22Rv1 (cell line): ENCODE data around the gene BOC.

ENCODE experiments used
- H3K27ac ChIP-seq: fragments of 450-650 bp; 2 replicates; pipeline ENCODE4 v1.5.1; 2017
- ZFX ChIP-seq: fragments of 450-650 bp; IDR thresholded peaks from 2 replicates; pipeline ENCODE4 v1.6.1; 2017; ENCODE audit warnings: antibody characterized with exemption, borderline replicate concordance
- TF ChIP-seq, protein P1 (sequence below): fragments of 450-650 bp; IDR thresholded peaks from 2 replicates; pipeline ENCODE4 v1.5.1; 2017; ENCODE audit warnings: mild to moderate bottlenecking

BOC gene

DNA sequence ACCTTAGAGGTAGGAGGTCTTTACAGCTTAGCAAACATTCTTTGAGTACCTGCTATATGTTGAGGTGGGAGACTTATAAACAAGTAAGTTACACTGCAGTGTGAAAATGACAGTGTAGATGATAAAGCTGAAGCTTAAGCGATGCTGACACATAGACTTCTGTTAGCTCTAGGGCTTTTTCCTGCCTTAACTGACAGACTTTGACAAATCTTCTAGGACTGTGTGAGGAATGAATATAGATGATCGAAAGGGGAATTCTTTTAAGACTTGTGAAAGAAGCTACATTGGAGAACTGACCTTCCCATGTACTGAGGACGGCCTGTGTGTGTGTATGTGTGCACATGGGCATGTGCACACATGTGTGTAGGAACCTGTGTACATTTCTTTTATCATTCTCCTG lies 22.7 kb downstream of the BOC start:
- H3K27ac ChIP-seq, result no peak overlapping the region
- TF ChIP-seq ZFX, result no peak
- TF ChIP-seq, protein P1, sequence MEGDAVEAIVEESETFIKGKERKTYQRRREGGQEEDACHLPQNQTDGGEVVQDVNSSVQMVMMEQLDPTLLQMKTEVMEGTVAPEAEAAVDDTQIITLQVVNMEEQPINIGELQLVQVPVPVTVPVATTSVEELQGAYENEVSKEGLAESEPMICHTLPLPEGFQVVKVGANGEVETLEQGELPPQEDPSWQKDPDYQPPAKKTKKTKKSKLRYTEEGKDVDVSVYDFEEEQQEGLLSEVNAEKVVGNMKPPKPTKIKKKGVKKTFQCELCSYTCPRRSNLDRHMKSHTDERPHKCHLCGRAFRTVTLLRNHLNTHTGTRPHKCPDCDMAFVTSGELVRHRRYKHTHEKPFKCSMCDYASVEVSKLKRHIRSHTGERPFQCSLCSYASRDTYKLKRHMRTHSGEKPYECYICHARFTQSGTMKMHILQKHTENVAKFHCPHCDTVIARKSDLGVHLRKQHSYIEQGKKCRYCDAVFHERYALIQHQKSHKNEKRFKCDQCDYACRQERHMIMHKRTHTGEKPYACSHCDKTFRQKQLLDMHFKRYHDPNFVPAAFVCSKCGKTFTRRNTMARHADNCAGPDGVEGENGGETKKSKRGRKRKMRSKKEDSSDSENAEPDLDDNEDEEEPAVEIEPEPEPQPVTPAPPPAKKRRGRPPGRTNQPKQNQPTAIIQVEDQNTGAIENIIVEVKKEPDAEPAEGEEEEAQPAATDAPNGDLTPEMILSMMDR, result no peak

DNA sequence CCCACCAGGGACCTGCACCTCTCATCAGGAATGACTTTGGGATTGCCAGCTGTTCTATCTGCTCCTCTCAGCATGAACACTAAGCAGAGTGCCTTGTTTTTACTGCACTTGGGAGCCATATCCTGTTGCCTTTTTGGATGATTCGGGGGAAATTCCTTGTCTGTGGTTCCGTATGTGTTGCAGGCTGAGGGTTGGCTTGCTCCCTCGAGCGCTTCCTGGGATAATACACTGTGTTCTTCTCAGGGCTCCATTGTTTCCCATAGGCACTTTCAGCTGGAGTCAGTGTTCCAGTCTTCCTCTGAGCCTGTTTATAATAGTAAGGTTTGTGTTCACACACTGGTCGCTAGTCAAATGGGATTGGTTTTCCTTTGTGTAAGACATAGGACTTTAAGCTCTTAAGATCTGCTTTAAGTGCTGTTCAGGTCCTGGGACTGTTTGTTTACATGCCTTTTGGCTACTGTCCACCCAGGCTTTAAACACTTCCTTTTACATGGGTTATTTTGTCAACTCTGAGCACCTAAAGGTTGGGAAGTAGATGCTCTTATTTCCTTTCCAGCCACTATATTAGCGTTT lies 23.4 kb downstream of the BOC start:
- no peak overlapping the region for H3K27ac ChIP-seq
- TF ChIP-seq, protein P1, result no peak
- no peak for TF ChIP-seq ZFX

DNA sequence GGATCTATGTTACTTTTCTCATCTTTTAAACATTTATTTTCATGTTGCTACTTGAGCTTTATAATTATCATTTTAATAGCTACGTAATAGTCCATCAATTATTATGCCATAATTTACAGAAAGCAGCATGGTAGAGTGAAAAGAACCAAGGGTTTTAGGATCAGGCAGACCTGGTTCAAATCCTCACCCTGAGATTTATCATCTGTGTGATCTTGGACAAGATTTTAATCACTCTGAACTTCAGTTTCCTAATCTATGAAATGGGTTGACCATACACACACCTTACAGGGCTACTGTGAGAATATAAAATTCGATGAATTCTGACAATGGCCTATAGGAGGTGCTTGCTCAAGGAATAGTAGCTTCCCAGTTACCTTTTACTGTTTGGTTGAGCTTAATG lies 27.1 kb downstream of the BOC start:
- TF ChIP-seq, protein P1, result no peak
- no peak for TF ChIP-seq ZFX
- no peak overlapping the region for H3K27ac ChIP-seq

DNA sequence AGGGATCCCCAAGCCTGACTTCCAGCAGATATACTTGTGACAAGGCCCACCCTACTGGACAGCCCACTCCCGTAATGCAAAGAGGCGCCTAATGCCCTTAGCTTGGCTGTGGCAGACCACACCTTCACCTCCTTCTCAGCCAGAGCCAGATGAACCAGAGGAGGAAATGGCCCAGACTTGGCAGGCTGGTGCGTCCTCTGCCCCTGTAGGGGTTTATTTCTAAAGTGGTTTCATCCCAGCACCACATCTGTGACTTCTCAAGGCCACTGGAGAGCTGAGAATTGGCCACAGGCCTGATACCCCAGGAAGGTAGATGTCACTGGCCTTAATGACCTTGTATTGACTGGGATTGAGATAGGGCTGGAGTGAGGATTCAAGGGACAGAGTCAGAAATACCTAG lies 29.5 kb downstream of the BOC start:
- TF ChIP-seq ZFX, result no peak
- TF ChIP-seq, protein P1, result no peak
- H3K27ac ChIP-seq, result no peak overlapping the region

DNA sequence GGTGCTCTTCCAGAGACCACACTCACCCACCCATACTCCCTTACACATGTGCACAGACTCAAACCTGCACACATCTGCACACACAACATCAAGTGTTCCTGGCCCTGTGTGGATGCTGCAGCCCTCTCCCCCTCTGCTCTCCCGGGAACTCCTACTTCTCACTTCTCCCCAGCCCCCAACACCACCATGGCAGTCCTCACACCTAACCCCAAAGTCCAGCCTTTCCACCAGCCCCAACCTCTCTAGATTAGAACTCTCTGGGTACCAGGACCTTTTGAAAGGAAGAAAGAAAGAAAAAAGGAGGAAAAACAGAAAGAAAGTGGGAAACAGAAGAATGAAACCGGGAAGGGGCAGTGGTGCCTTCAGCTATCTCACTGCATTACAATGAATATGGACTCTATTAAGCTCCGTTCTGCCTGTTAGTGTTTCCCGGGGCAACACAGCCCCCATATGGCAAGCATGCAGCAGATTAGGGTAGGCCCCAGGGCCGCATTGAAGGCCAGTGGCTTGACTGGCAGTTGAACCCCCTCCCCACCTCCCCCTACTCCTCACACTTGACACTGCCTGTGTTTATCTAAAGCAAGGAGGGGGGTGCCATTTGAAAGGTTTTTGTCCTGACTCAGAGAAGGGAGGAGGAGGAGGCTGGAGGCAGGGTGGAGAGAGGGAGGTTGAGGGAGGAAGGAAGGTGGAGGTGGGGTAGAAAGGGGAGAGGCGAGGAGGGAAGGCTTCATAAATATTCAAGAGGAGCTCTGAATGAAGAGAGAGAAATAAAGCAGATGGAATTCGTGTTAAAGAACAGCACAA lies 30.1 kb downstream of the BOC start:
- TF ChIP-seq ZFX, result no peak
- no peak overlapping the region for H3K27ac ChIP-seq

DNA sequence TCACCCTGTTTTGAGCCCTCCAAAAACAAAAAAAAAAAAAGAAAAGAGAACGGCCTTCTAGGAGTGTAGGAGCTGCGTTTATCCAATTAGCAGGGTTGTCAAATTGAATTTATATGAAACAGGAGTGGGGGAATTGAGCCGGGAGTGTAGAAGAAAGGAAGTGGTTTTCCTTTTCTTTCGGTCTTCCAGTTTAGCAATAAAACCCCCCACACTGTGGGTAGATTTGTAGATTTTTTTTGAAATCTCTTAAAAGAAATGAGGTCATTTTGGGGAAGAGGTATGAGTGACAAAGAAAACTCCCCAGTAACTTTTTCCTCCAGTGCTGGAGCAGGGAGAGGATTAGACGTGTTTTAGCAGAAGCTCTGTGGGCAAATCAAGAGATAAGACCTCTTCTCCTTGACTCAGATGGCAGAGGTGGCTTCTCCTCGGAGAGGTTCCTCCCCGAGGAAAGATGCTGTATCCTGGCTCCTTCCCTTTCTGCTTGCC lies 30.8 kb downstream of the BOC start:
- no peak overlapping the region for H3K27ac ChIP-seq
- no peak for TF ChIP-seq ZFX
- TF ChIP-seq, protein P1, result no peak

DNA sequence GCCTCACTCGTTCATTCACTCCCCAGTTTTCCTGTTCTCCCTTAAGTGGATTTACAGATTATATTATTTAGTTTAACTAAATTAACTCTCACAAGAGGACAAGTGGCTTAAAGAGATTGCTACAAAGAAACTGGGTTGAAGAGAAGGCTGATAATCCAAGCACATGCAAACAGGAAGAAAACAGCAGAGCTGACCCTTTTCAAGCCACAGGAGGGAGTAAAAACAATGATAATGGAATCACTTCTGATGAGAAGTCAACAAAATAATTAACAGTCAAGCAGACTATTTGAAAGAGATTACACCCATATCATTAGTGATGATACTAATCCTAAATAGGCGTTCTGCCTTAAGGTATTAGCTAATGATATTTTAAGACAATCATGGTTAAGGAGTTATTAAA lies 31.7 kb downstream of the BOC start:
- TF ChIP-seq ZFX, result no peak
- TF ChIP-seq, protein P1, result no peak
- no peak overlapping the region for H3K27ac ChIP-seq

DNA sequence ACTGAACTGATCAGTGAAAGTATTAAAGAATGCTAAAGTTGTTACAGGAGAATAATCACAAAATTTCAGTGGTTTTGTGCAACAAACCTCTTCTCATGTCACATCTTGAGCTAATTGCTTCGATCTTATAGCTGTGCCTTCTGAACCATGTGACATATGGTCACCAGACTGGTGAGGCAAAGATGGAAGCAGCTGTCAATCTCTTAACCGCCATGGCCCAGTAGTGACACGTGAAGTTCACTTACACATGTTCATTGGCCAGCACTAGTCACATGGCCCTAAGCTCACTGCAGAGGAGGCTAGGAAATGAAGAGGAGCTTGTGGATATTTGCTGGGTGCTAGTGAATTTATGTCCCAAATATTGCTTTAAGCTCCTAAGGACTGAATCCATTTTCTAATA lies 32.5 kb downstream of the BOC start:
- H3K27ac ChIP-seq, result no peak overlapping the region
- TF ChIP-seq, protein P1, result no peak
